ENCODE measurements around the gene RNF151. TPM values are rescaled to one million over a fixed set of nuclear protein-coding genes. Genes with fewer than 3 reads are reported as not detected.

RNF151 gene
- total and polyA plus RNA-seq, 2 of the 13 experiments (the other 11 are each of a cell fraction or from before 2014, with no cell fraction given) = not detected

DNA sequence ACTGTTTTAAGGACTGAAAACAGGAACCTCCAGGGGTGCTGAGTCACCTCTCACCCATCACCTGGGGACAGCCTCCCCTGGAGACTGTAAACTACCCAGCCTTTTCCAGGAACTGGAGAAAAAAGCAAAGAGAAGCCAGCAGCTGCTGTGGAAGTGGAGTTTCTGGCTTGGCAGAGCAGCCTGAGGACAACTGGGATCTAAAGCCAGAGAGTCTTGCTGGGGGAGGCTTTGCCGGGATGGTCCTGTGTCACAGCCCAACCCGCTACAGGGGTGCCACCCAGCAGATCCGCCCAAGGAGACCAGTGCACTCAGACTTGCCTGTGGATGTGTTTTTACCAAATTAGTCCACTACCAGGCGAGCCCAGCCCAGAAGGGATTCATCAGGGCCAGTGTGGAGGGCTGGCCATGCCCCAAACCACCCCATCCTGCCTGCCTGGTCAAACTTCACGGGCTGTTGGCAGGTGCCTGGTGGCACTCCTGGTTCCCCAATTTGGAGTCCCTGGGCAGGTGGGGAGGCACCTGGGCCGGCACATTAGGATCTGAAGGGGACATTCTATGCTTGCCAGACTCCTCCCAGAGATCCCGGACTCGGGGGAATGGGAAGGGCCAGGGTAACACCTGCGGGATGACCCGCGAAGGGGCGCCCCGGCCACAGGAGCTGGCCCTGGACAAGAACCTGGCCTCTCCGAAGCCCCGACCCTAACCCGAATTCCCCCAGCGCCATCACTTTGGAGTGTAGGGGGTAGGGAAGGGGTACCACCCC lies 24.4 kb upstream of the RNF151 start (continued):
- TF ChIP-seq PBX2 (CRISPR knock-in tag; IDR thresholded peaks at IDR 0.05) = no peak
- no peak for TF ChIP-seq ZBTB38 (CRISPR knock-in tag; IDR thresholded peaks at IDR 0.05)
- TF ChIP-seq ZNF768 (CRISPR knock-in tag; IDR thresholded peaks at IDR 0.05) = no peak
- TF ChIP-seq ZFP91 (CRISPR knock-in tag; IDR thresholded peaks at IDR 0.05; ENCODE audit: borderline replicate concordance) = no peak
- TF ChIP-seq ZNF776 (CRISPR knock-in tag; IDR thresholded peaks at IDR 0.05) = no peak
- no peak for TF ChIP-seq ZNF354B (CRISPR knock-in tag; IDR thresholded peaks at IDR 0.05)
- 0 out of 2 replicates have a peak, but pooled peaks have one; percentile 10 for TF ChIP-seq ZNF512B (CRISPR knock-in tag; IDR thresholded peaks at IDR 0.05; ENCODE audit: borderline replicate concordance)
- TF ChIP-seq ZNF570 (CRISPR knock-in tag; IDR thresholded peaks at IDR 0.05; ENCODE audit: borderline replicate concordance) = no peak
- no peak for TF ChIP-seq ZKSCAN5 (CRISPR knock-in tag; IDR thresholded peaks at IDR 0.05)
- no peak for TF ChIP-seq GPN1 (CRISPR knock-in tag; IDR thresholded peaks at IDR 0.05; ENCODE audit: borderline replicate concordance)
- TF ChIP-seq ZNF543 (CRISPR knock-in tag; IDR thresholded peaks at IDR 0.05) = no peak
- no peak for TF ChIP-seq PHF5A (CRISPR knock-in tag; IDR thresholded peaks at IDR 0.05; ENCODE audit: low read depth, unreplicated experiment)
- peak; percentile 38; the same call in 1 of the 2 replicates for TF ChIP-seq TFAP4 (IDR thresholded peaks at IDR 0.05; ENCODE audit: borderline replicate concordance, low read depth)
- no peak for TF ChIP-seq SRSF4 (IDR thresholded peaks at IDR 0.05; ENCODE audit: low read depth, low read length, poor library complexity, severe bottlenecking)
- TF ChIP-seq ARNT2 (CRISPR knock-in tag; IDR thresholded peaks at IDR 0.05; ENCODE audit: low read depth) = no peak
- TF ChIP-seq ZNF670 (CRISPR knock-in tag; IDR thresholded peaks at IDR 0.05; ENCODE audit: borderline replicate concordance) = no peak; the same call in 1 of the 2 replicates
- TF ChIP-seq ZNF432 (CRISPR knock-in tag; IDR thresholded peaks at IDR 0.05; ENCODE audit: borderline replicate concordance) = no peak
- TF ChIP-seq ZNF30 (CRISPR knock-in tag; IDR thresholded peaks at IDR 0.05) = 0 out of 2 replicates have a peak, but pooled peaks have one; percentile 5
- TF ChIP-seq ZNF775 (CRISPR knock-in tag; IDR thresholded peaks at IDR 0.05; ENCODE audit: borderline replicate concordance) = no peak
- no peak for TF ChIP-seq ZNF639 (CRISPR knock-in tag; conservative IDR thresholded peaks at IDR 0.05)

Measured in HepG2 (cell line).